H1 (cell line): Measurements from ENCODE around the gene RNF144A. TPM values are rescaled to one million over a fixed set of nuclear protein-coding genes. Genes with fewer than 3 reads are reported as not detected.

Source experiments
- GABPA ChIP-seq: IDR thresholded peaks from 2 replicates; pipeline ENCODE4 v1.6.1; 2011; ENCODE audit warnings: mild to moderate bottlenecking, low read length, moderate library complexity, borderline replicate concordance; ENCODE audit not compliant: insufficient read depth
- polyA plus RNA-seq, 7 experiments: library from polyadenylated mRNA; depleted of rRNA in 3 of 7; stranded (reverse) in 5 of 7; unstranded in 2 of 7; fragments of >200 nt in 5 of 7; fragments of 200-250 nt in 2 of 7; gene quantifications; 1 replicate in 5 of 7; 2 replicates in 1 of 7; 4 replicates in 1 of 7; pipeline versions ENCODE4 v1.2.1 to v1.2.3, GENCODE V29; 2011 to 2013; ENCODE audit warnings: missing spikeins in 2 of 7, mixed read lengths in 2 of 7
- total RNA-seq: library from RNA; stranded (reverse); fragmentation: NEBNext Ultra II Directional; extraction: Animal tissue kit (Norgen Biotek cat#: 25700); gene quantifications from 2 replicates; pipeline ENCODE4 v1.2.1, GENCODE V29; 2021

The RNF144A gene
- total and polyA plus RNA-seq, 2 of the 8 experiments (the other 6 are each of a cell fraction or from before 2014, with no cell fraction given) = 14.0 to 15.0 TPM

DNA sequence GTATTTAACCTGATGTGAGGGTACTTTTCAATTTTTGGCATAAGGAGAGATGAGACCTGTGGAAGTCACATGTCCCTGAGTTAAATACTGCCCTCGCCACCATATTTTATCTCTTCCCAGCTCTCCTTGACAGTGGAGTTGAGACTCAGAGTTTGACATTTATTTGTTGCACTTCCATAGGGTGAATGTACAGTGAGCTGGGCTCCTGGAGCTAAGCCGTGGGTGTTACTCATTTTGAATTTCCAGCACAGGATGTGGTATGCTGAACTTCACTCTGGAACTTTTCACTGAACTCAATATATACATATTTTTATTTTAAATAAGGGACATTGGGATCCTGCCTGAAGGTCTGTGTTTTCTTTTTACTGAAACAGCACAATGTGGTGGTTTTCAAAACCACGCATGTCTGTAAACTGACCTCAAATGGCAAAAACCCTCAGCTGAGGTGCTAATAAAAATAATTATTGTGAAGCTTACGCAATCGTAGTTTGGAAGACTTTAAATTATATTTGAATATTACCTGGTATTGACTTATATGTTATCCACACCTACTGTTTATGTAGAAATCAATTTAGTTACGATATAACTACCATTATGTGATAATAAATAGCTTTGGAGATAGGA, 12.1 kb downstream of the RNF144A start (continued):
- TF ChIP-seq GABPA = no peak
